Uterus (tissue), 4 donors: ENCODE measurements around the gene TRAF1. TPM values are rescaled to one million over a fixed set of nuclear protein-coding genes. Genes with fewer than 3 reads are reported as not detected.

Experiments used
- DNase-seq, 2 donors: peaks; one replicate each; pipeline ENCODE4 v3.0.0-alpha.2; 2019 to 2020
- H3K27ac ChIP-seq, 2 donors: fragments of 200-600 bp; sonication (generic); 1 replicate in 1 of 2; 2 replicates in 1 of 2; pipeline ENCODE4 v1.5.1; 2016 to 2018
- H3K27me3 ChIP-seq, 2 donors: fragments of 200-600 bp; sonication (generic); one replicate each; pipeline ENCODE4 v1.5.1; 2018 to 2019; ENCODE audit warnings: control low read depth in 1 of 2
- H3K36me3 ChIP-seq, 2 donors: fragments of 200-600 bp; sonication (generic); one replicate each; pipeline ENCODE4 v1.5.1; 2019; ENCODE audit warnings: control low read depth in 1 of 2
- H3K4me1 ChIP-seq, 2 donors: fragments of 200-600 bp; sonication (generic); one replicate each; pipeline ENCODE4 v1.5.1; 2018 to 2019; ENCODE audit warnings: control low read depth in 1 of 2
- H3K4me3 ChIP-seq, 2 donors: fragments of 200-600 bp; sonication (generic); 1 replicate in 1 of 2; 2 replicates in 1 of 2; pipeline ENCODE4 v1.5.1; 2018 to 2019; ENCODE audit warnings: mild to moderate bottlenecking in 1 of 2
- H3K9me3 ChIP-seq, 2 donors: fragments of 200-600 bp; sonication (generic); one replicate each; pipeline ENCODE4 v1.5.1; 2019; ENCODE audit warnings: control low read depth in 1 of 2
- CTCF ChIP-seq, 4 experiments: fragments of 200-600 bp in 2 of 4; fragments of 450-650 bp in 2 of 4; sonication (generic) in 2 of 4; IDR thresholded peaks; one replicate each; pipeline ENCODE4 v1.5.1; 2016 to 2019; ENCODE audit warnings: antibody characterized with exemption in 4 of 4, mild to moderate bottlenecking in 2 of 4, moderate library complexity in 1 of 4
- POLR2A ChIP-seq, 2 donors: fragments of 450-650 bp; IDR thresholded peaks; one replicate each; pipeline ENCODE4 v1.6.1; 2016; ENCODE audit warnings: antibody characterized with exemption in 2 of 2, mild to moderate bottlenecking in 1 of 2, moderate library complexity in 1 of 2
- intact Hi-C: fragments of 100-400 bp; cut with DNase I; formaldehyde crosslinking; loops from one replicate; pipeline ENCODE4 v1.15.1; 2023; ENCODE audit warnings: low total_unique reads
- total RNA-seq, 4 donors: library from RNA; depleted of rRNA in 3 of 4; stranded (reverse); fragments of >200 nt in 3 of 4; gene quantifications; one replicate each; pipeline versions ENCODE4 v1.1.0 to v1.2.4, GENCODE V29; 2014 to 2023
- donor health status: DM: yes; HTN: yes; CAD: no.

TRAF1 gene
- total RNA-seq, 4 donors from 2014 or later = 0.51 to 8.7 (median 2.6) TPM

- H3K9me3 ChIP-seq = no peaks in the 10 kb centered on the region
- H3K27me3 ChIP-seq = no peaks in the 10 kb centered on the region
- H3K4me3 ChIP-seq = no peak overlapping the region
- H3K4me1 ChIP-seq = no peaks in the 10 kb centered on the region
- intact Hi-C loops = no loop called here
- no peak for DNase-seq
- H3K36me3 ChIP-seq = no peaks in the 10 kb centered on the region
- H3K27ac ChIP-seq = peak overlapping the region; percentile 16 to 81
- no peak for TF ChIP-seq CTCF (IDR thresholded peaks at IDR 0.05)
- TF ChIP-seq POLR2A (IDR thresholded peaks at IDR 0.05) = no peak
Measured at GRCh38 chr9:120892748-120893610, 33.6 kb downstream of the TRAF1 start.

GRCh38 chr9:120891884-120892747, 34.5 kb downstream of the TRAF1 start:
- H3K4me1 ChIP-seq = no peaks in the 10 kb centered on the region
- no peak overlapping the region for H3K4me3 ChIP-seq
- H3K9me3 ChIP-seq = no peaks in the 10 kb centered on the region
- intact Hi-C loops = no loop called here
- H3K36me3 ChIP-seq = no peaks in the 10 kb centered on the region
- no peaks in the 10 kb centered on the region for H3K27me3 ChIP-seq
- TF ChIP-seq CTCF (IDR thresholded peaks at IDR 0.05) (no peak), POLR2A (IDR thresholded peaks at IDR 0.05) (no peak)
- no peak for DNase-seq
- peak overlapping the region; percentile 16 to 81 for H3K27ac ChIP-seq

DNA sequence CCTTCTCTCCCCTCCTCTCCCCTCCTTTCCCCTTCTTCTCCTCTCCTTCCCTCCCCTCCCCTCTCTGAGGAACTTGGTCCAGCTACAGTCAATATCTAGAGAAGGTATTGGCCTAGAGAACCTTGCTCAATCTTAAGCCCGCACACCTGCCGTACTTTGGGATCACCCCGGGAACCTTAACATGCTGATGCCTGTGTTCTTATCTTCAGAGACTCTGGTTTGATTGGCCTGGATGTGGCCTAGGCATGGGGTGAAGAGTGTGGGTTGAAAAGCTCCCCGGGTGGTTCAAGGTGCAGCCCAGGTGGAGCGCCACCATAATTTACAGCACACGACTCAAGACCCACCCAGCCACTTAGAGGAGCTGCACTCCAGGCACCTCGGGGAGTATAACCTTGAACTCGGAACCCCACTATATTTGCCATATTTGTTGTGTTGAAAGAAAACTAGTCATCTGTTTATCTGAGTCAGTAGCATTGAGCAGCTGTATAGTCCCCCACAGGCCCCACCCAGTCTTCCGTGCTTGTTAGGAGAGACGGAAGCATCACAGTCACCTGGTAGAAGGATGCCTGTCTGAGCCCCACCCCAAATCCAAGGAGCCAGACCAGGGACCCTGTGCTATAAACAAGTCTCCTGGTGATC, 35.2 kb downstream of the TRAF1 start:
- DNase-seq = no peak
- no peaks in the 10 kb centered on the region for H3K4me1 ChIP-seq
- no peaks in the 10 kb centered on the region for H3K9me3 ChIP-seq
- no peaks in the 10 kb centered on the region for H3K36me3 ChIP-seq
- H3K27ac ChIP-seq = peak overlapping the region; percentile 81 to 84
- no peaks in the 10 kb centered on the region for H3K27me3 ChIP-seq
- intact Hi-C loops = no loop called here
- TF ChIP-seq CTCF (IDR thresholded peaks at IDR 0.05) = no peak
- no peak for TF ChIP-seq POLR2A (IDR thresholded peaks at IDR 0.05)
- no peak overlapping the region for H3K4me3 ChIP-seq

GRCh38 chr9:120890320-120891244, 36.0 kb downstream of the TRAF1 start:
- H3K4me1 ChIP-seq = no peaks in the 10 kb centered on the region
- intact Hi-C loops = no loop called here
- DNase-seq = peak; percentile 85

More at GRCh38 chr9:120890320-120891244, 36.0 kb downstream of the TRAF1 start:
- no peak for TF ChIP-seq CTCF (IDR thresholded peaks at IDR 0.05)
- TF ChIP-seq POLR2A (IDR thresholded peaks at IDR 0.05) = no peak
- no peaks in the 10 kb centered on the region for H3K9me3 ChIP-seq
- no peaks in the 10 kb centered on the region for H3K27me3 ChIP-seq
- no peaks in the 10 kb centered on the region for H3K36me3 ChIP-seq
- no peak overlapping the region for H3K4me3 ChIP-seq
- H3K27ac ChIP-seq = peak overlapping the region; percentile 81 to 84
